22Rv1 (cell line): Measurements from ENCODE around the gene C1QB.

ENCODE experiments used
- ZFX ChIP-seq: fragments of 450-650 bp; IDR thresholded peaks from 2 replicates; pipeline ENCODE4 v1.6.1; 2017; ENCODE audit warnings: antibody characterized with exemption, borderline replicate concordance
- TF ChIP-seq, protein P1 (sequence below): fragments of 450-650 bp; IDR thresholded peaks from 2 replicates; pipeline ENCODE4 v1.5.1; 2017; ENCODE audit warnings: mild to moderate bottlenecking

DNA sequence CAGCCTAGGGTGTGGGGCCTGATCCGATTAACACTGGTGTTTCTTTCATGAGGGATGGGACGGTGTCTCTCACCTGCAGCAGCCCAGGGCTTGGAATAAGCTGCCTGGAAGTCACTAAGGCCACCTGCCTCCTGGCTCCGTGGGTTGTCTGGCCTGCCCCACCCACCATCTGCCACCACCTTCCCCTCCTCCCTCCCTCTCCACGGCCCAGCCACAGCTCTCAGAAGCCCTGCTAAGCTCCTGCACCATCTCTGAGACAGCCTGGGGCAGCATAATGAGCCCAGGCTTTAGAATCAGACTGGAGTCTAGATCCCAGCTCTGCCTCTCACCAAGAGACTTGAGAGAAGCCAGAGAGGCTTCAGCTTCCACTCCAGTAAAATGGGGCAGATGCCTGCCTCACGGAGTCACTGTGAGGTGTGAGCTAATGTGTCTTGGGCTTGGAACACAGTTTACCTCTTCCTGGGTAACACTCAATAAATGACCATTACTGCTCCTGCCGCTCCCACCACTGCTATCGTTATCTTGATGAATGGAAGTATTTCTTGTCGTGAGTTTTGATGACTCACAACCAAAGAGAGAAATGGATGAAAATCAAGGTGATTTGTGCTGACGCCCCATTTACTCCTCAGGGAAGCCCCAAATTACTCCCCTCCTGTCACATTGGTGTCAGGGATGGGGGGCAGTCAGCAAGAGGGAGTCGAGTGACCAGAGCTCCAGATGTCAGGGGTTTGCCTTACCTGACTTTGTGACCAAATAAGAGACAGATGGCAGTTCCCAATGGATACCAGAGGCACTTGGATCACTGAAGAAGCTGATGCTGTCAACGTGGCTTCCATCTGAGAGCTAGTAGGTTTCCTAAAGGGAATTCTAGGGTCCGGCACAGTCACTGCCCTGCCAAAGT is 40.1 kb upstream of the C1QB start:
- TF ChIP-seq, protein P1, sequence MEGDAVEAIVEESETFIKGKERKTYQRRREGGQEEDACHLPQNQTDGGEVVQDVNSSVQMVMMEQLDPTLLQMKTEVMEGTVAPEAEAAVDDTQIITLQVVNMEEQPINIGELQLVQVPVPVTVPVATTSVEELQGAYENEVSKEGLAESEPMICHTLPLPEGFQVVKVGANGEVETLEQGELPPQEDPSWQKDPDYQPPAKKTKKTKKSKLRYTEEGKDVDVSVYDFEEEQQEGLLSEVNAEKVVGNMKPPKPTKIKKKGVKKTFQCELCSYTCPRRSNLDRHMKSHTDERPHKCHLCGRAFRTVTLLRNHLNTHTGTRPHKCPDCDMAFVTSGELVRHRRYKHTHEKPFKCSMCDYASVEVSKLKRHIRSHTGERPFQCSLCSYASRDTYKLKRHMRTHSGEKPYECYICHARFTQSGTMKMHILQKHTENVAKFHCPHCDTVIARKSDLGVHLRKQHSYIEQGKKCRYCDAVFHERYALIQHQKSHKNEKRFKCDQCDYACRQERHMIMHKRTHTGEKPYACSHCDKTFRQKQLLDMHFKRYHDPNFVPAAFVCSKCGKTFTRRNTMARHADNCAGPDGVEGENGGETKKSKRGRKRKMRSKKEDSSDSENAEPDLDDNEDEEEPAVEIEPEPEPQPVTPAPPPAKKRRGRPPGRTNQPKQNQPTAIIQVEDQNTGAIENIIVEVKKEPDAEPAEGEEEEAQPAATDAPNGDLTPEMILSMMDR = no peak
- TF ChIP-seq ZFX = no peak
